GM18517 (cell line): Measurements from ENCODE around the gene TP73.
"Not testable (repeated sequence)": the region's sequence is repeated elsewhere in the genome, so short reads cannot be mapped to it uniquely, and the experiment has no call there.

Experiments
- ATAC-seq: cut with Tn5 transposase; IDR thresholded peaks from one replicate; pipeline ENCODE4 v1.9.1; 2021; ENCODE audit warnings: mild to moderate bottlenecking, moderate library complexity; ENCODE audit not compliant: unreplicated experiment

Gene TP73

DNA sequence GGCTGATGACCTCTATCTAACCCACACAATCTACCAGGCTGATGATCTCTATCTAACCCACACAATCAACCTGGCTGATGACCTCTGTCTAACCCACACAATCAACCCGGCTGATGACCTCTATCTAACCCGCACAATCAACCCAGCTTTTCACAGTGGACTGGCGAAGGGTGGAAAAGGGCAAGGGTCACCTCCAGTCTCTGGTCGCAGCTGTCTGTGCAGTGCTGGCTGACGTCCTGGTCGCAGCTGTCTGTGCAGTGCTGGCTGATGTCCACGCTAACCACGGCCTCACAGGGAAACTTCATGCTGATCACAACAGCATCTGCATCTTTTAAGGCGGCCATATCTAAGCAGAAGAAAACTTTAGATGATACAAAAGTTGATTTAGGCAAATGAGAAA, 87.7 kb downstream of the TP73 start:
- ATAC-seq = no peak

DNA sequence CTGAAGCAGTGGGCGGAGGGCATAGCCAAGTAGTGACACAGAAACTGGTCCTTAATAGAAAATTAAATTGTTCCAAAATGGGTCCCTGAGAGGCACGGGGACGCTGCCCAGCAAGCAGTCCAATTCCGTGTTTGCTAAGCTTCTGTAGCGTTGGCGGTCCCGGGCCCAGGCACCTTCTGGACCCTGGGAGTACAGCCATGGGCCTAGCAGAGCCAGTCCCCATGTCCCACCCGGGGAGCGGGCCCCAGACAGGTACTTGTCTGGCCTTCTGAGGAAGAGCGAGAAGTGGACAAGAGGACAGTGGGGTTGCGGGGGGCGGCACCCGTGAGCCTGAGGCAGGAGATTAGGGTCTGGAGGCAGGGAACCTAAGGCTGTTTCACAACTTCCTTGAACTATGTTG, 88.4 kb downstream of the TP73 start:
- ATAC-seq = no peak

DNA sequence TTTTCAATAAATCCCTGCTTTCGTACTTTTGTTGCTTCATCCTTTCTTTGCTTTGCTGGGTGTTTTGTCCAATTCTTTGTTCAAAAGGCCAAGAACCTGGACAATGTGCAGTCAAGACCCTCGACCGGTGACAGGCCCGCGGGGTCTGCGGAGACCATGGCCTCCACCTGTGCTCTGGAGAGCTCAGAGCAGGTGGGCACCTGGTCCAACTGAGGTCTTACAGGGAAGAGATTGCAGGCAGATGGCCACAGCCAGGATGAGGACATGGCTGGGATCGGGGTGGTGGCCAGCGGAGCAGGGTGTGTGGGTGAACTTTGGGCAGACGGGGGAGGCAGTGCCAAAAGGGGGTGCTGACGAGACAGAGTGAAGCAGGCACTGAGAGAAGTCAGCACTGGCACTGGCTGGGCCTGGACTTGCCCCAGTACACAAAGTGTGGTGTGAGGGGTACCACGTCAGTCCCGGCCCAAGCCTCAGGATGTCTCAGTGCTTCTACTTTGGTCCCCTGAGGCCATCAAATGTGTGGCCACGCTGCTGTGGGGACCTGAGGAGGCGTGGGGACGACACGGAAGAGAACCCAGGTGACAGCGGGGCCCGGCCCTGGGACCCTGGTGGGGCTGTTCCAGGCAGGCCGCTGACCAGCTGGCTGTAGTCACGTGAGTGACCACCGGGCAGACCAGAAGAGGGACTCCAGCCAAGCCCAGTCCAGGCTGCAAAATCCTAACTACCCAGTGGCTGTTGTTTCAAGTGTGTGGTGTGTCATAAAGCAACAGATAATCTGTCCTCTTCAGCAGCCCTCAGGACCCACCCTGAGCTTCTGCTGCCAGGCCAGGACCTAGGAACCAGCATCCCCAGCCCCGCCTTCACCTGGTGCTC, 89.5 kb downstream of the TP73 start:
- ATAC-seq = no peak

DNA sequence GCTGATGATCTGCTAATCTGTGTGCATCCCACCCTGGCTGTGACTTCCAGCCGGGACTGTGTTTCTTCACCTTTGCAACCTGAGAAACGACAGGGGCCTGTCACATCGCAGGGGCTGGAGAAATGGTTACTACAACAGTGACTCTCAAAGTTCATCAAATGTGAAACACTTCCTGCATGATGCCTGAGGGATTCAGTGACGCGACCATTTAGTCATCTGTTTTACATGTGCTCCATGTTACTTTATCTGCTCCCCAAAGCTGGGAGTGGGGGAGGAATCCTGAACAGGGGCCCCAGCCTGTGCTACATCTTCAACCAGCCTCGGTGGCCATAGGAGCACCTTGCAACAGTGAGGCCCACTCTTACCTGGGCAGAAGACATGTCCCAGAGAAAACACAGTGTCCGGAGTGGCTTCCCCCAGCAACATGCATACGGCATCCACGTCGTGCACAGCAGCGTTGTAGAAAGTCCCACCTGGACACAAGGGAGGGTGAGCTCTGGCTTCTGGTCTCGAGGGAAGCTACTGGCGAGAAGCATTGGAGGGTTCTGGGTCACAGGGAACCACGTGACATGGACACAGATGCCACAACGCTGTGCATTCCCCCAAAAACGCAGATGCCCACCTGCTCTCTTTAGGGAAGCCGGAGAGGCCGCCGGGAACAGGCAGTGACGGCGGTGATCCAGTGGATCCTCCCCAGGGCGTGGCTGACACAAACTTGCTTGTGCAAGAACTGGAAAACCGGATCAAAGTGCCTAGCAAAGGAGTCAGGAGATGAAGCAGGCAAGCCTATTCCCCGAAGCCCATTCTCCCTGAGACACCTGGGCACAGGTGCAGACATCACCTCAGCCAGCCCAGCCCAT, 90.4 kb downstream of the TP73 start:
- no peak for ATAC-seq

DNA sequence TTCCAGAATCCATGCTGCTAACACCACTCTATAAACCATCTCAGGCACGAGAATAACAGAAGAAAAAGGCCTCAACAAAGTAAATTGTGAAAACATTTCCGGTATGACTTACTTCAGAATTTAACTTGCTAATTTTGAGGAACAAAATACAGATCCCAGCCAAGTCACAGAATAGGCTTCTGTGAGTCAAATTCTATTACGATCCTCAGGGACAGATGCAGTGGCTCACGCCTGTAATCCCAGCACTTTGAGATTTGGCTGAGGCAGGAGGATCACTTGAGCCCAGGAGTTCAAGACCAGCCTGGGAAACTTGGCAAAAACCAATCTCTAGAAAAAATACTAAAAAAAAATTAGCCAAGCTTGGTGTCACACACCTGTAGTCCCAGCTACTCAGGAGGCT, 91.1 kb downstream of the TP73 start:
- no peak for ATAC-seq

DNA sequence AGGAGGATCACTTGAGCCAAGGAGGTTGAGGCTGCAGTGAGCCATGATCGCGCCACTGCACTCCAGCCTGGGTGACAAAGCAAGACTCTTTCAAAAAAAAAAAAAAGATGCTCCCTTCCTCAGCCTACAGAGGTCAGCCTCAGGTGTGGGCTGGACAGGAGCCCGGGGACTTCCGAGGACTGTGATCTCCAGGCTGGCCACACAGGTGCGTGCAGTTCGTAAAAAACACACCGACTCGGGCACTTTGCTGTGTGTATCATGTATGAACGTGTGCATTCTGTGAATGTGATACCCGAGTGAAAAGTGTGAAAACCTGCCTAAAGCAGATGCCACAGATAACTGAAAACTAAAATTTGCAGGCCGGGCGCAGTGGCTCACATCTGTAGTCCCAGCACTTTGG, 91.5 kb downstream of the TP73 start:
- no peak for ATAC-seq

DNA sequence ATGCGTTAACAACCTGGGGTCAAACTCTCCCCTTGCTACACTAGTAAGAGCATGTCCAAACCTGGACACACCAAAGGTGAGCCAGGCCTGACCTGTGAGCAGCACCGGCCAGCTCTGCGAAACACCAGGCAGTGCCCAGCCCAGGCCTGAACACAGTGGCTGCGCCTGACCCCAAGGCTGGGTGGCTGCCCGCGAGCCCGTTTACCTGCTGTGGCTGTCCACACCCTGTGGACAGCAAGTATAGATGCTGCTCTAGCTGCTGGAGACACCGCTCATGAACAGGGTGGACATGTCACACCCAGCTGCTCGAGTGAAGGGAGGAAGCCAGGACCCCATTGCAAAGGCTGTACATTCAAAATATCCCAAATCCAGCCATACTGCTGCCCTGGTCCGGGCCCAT, 92.3 kb downstream of the TP73 start:
- no peak for ATAC-seq

DNA sequence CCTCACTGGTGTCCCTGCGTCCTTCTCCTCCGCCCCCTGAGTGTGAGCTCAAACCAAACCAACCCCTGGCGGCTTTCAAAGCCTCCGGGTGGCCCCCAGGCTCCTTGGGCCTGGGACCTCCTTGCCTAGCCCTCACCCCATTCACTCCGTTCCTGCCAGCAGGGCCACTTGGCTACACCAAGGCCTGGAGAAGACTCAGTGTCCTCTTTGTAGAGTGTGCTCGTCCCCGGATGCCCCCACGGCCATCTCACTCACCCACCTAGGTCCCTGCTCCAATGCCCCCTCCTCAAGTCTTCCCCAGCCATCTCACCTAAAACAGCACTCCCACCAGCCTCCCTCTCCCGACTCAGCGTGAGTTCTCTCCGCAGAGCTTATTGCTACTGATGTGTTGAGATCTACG, 92.8 kb downstream of the TP73 start:
- no peak for ATAC-seq

DNA sequence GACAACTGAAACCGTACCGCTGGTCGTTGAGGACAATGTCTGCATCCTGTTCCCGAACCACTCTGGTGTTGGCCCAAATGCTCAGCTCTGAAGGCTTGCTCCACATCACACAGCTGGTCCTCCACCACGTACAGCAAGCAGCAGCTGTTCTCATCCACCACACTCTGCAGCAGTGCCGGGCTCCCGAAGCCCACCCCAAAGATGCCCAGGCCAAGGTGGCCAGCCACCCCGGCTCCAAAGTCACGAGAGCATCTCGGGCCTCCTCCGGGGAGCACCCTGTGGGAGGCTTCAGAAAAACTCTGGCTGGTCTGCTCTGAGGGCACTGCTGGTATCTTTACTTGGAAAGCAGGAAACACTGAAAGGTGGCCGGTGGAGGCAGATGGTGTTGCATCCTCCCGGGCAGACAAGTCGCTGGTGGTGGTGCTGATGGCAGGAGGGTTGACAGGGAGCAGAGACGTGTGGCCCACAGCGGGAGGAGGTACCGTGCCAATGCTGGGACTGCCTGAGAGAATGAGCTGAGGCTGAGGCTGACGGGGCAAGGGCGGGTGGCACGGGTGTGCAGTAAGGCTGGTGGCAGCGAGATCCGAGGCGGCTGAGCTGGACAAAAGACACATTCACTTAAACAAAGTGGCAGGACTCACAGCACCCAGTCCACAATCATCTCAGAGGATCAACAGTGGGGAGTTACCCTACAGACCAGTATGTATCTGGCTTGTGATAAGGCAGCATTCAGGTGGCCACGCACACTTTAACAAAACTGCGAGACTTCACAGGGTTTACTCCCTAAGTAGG, 93.5 kb downstream of the TP73 start:
- no peak for ATAC-seq

DNA sequence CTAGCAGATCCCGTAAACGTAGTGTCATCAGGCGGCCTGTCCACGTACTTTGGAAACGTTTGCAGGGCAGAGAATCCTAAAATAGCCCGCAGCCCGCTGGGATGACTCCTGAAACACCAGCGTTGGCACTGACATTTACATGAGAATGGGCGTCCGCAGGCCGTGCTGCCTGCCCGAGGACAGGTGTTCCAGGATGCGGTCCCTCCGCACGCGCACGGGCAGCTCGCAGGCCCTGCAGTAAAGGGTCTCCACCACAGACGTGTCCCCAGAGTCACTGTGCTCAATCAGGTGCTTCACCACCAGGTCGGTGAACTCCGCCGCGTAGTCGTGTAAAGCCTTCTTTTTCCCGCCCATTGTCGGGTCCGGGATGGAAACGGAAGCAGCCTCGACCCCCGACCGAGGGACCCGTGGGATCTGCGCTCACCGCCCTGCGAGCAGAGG, 94.1 kb downstream of the TP73 start:
- ATAC-seq = no peak

DNA sequence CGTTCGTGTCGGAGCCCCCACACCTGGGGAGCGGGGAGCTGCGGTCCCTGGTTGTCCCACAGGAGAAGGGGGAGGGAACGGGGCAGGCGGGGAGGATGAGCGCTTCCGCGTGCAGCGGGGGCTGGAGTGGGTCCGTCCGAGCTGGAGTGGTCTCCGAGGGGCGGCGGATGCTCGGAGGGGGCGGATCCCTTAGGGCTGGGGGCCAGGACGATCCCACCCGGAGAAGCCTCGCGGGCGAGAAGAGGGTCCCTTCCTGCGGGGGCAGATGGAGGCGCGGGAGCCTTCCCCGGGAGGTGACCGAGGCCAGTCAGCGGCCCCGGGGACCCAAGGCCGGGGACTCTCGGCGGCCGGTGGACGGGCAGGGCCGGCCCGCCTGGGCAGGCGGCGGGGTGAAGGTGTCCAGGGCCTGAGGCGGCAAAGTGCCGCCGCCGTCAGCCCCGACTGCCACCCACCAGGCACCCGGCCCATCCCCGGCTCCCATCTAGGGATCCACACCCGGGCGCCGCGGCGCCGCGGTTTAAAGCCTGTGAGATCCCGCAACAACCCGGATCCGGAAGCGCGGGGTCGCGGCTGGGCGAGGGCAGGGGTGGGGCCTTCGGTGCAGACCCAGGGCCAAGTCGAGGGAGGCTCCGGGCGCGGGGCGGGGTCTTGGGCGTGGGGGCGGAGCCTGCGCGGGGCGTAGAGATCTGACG, 94.7 kb downstream of the TP73 start:
- ATAC-seq = no peak

DNA sequence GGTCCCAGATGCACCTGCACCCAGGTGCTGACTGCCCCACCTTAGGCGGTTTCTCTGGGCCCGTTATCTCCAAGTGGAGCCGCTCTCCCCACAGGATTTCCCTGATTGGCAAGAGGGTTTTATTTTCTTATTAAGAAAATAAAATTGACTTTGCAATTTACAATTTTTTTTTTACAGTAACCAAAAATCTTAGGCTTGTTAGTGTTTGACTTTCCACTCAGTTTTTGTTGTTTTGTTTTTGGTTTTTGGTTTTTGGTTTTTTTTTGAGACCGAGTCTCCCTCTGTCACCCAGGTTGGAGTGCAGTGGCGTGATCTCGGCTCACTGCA, 95.2 kb downstream of the TP73 start:
- no peak for ATAC-seq

DNA sequence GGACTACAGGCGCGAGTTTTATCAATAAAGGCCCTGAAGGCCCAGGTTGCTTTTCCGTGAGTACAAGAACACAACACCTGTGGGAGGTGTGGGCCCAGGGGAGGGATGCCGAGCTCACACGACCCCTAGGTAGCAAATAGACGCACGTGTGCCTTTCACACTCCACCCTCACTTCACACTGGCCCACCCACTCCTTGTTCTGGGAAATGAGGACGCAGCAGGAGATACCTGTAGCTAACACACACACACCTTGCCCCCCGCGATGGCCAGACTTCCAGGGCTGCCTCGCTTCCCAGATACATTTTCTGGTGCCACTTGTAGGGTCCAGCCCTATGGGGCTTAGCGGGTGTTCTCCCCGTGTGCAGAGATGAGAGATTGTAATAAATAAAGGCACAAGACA, 95.6 kb downstream of the TP73 start:
- no peak for ATAC-seq

DNA sequence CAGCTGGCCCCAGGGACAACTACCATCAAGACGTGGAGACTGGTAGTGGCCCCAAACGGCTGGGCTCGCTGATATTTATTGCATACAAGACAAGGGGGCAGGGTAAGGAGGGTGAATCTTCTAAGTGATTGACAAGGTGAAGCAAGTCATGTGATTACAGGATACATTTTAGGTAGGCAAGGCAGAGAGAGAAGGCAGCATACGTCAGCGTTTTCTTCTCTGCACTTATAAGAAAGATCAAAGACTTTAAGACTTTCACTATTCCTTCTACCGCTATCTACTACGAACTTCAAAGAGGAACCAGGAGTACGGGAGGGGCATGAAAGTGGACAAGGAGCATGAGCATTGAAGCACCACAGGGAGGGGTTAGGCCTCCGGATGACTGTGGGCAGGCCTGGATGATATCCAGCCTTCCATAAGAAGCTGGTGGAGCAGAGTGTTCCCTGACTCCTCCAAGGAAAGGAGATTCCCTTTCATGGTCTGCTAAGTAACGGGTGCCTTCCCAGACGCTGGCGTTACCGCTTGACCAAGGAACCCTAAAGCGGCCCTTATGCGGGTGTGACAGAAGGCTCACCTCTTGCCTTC, 96.1 kb downstream of the TP73 start:
- not testable (repeated sequence) for ATAC-seq

DNA sequence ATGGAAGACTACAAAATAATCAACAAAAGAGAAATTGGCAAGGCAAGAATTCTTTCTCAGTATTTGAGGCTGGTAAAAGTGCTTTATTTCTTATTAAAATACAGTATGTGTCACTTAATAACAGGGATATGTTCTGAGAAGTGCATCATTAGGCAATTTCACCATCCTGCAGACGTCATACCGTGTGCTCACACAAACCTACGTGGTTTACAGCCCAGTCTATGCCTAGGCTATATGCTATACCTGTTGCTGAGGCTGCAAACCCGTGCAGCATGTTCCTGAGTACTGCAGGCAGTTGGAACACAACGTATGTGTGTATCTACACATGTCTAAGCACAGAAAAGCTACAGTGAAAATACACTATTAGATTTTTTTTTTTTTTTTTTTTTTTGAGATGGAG, 97.2 kb downstream of the TP73 start:
- ATAC-seq = no peak

DNA sequence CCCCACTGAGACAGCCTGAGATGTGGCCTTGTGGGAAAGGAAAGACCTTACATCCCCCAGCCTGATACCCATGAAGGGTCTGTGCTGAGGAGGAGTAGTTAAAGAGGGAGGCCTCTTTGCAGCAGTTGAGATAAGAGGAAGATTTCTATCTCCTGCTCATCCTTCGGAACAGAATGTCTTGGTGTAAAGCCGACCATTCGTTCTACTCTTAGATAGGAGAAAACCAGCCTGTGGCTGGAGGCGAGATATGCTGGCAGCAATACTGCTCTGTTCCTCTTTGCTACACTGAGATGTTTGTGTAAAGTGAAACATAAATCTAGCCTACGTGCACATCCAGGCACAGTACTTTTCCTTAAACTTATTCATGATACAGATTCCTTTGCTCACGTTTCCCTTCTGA, 98.4 kb downstream of the TP73 start:
- ATAC-seq = no peak

DNA sequence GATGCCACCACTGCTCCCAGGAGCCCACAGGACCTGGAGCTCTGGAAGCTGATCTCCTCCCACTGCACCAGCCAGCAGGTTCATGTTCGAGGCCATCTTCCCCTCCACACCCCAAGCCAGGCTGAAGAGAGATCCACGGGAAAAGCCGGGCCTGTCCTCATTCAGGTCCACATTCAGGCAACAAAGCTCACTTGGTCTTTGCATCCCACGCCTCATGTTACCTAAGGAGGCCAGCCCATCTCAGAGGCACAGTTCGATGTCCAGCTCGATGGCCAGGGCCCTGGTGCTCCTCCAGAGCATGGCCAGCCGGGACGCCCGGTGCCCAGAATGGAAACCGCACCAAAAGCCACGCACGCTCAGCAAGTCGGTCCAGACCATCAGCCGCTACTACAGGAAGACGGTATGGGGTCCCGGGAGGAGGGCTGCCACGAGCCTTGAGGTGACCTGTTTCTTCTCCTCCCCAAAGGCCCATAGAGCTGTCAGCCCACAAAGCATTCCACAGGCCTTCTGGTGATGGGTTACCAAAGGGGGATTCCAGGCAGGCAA, 100.2 kb downstream of the TP73 start, which contains the start of gene CCDC27:
Gene CCDC27, plus strand, starts transcription at position 51 of the 546 bp plus-strand sequence. Its CDS starts 32 bp downstream, at position 83.
- ATAC-seq = no peak

DNA sequence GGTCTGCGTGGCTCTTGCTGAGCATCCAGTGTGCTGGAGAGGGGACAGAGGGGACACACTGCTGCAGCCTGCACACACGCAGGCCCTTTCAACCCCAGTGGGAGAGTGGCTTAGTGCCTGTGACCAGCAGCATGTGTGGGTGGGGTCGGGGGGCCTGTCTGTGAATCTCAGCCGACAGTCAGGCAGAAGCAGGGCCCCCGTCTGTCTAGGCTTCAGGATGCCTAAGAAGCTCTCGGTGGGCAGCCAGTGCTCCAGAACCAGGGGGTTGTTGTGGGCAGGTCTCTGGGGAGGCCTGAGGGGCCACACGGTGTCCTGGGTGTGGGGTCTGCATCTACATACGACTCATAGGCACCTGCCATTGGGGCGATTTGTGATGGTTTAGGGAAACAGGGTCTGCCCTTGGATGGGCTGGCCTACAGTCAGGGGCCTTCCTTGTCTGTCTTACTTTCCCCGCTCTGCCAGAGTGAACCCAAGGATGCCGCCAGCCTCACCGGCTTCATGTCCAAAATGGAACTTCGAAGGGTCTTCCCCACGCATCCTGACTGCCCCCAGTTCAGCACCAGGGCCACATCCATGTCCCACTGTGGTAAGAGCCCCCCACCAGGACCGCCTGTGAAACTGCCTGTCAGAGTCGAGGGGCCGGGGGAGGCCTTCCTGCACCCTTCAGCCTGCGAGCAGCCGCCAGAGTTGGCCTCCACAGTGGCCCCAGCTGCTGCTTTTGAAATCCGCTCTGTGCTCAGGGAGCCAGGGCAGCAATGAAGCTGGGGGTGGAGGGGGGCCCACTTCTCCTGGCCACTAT, 101.5 kb downstream of the TP73 start:
- ATAC-seq = no peak

DNA sequence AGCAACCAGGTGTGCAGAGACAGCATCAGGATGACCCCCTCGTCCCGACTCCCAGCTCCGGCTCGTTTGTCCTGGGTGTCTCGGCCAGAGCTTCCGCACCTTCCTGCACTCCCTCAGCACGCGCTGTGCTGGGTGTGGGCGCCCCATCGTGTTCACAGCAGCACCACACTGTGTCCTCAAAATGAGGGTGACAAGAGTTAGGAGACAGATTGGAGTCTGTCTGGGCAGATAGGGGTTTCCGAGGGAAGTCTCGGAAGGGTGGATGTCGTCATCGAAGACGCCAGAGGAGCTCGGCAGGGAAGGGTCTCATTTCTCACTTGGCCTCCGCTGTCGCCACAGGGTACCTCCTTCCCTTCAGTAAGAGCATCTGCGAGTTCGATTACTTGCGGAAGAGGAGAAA, 104.1 kb downstream of the TP73 start:
- no peak for ATAC-seq
